Neural cell (in vitro differentiated cells): ENCODE results near the gene ILF2.

Source experiments
- CTCF ChIP-seq: fragments of 450-650 bp; IDR thresholded peaks from 2 replicates; pipeline ENCODE4 v1.5.1; 2014; ENCODE audit warnings: antibody characterized with exemption, mild to moderate bottlenecking, moderate library complexity; ENCODE audit not compliant: poor library complexity, severe bottlenecking
- EP300 ChIP-seq: fragments of 450-650 bp; conservative IDR thresholded peaks from 2 replicates; pipeline ENCODE4 v1.6.1; 2014; ENCODE audit warnings: antibody characterized with exemption, mild to moderate bottlenecking, moderate library complexity; ENCODE audit not compliant: poor library complexity, severe bottlenecking
- EZH2 ChIP-seq: fragments of 200-600, 300-800 bp; shearing (Covaris generic), sonication (generic); IDR thresholded peaks from 2 replicates; pipeline ENCODE4 v1.6.1; 2014; ENCODE audit warnings: antibody characterized with exemption, low read length, borderline replicate concordance, mild to moderate bottlenecking; ENCODE audit not compliant: insufficient read depth, poor library complexity, severe bottlenecking
- MXI1 ChIP-seq: fragments of 450-650 bp; conservative IDR thresholded peaks from 2 replicates; pipeline ENCODE4 v1.6.1; 2014; ENCODE audit warnings: antibody characterized with exemption, mild to moderate bottlenecking; ENCODE audit not compliant: poor library complexity, severe bottlenecking
- POLR2AphosphoS5 ChIP-seq: IDR thresholded peaks from 2 replicates; pipeline ENCODE4 v1.6.1; 2012
- RAD21 ChIP-seq: fragments of 450-650 bp; conservative IDR thresholded peaks from 2 replicates; pipeline ENCODE4 v1.6.1; 2014; ENCODE audit warnings: antibody characterized with exemption, mild to moderate bottlenecking, moderate library complexity
- REST ChIP-seq: IDR thresholded peaks from 2 replicates; pipeline ENCODE4 v1.6.1; 2012; ENCODE audit warnings: borderline replicate concordance
- SMC3 ChIP-seq: fragments of 450-650 bp; conservative IDR thresholded peaks from 2 replicates; pipeline ENCODE4 v1.6.1; 2014; ENCODE audit warnings: antibody characterized with exemption, mild to moderate bottlenecking, moderate library complexity; ENCODE audit not compliant: poor library complexity

GRCh38 chr1:153612755-153613331, 58.0 kb downstream of the ILF2 start, which contains the start of gene S100A16:
- TF ChIP-seq REST (no peak), CTCF (no peak), RAD21 (no peak), POLR2AphosphoS5 (no peak), EZH2 (no peak), MXI1 (no peak), EP300 (no peak), SMC3 (no peak)
